H9 (cell line): Measurements from ENCODE around the gene DEPP1. TPM values are rescaled to one million over a fixed set of nuclear protein-coding genes. Genes with fewer than 3 reads are reported as not detected.

ENCODE experiments used
- DNase-seq: peaks from one replicate; pipeline ENCODE4 v3.0.0-alpha.2; 2017
- H2AFZ ChIP-seq: one replicate; pipeline ENCODE4 v1.6.1; 2013; ENCODE audit warnings: mild to moderate bottlenecking, low read length, control low read depth, moderate library complexity
- H2AK5ac ChIP-seq: 2 replicates; pipeline ENCODE4 v1.6.1; 2013; ENCODE audit warnings: low read length, control low read depth, mixed read lengths; ENCODE audit not compliant: insufficient read length
- H2BK120ac ChIP-seq: one replicate; pipeline ENCODE4 v1.6.1; 2013; ENCODE audit warnings: low read depth, mild to moderate bottlenecking, low read length, control low read depth, inconsistent platforms; ENCODE audit not compliant: poor library complexity, severe bottlenecking
- H2BK12ac ChIP-seq: 2 replicates; pipeline ENCODE4 v1.6.1; 2013; ENCODE audit warnings: low read length, control low read depth, mixed read lengths, low read depth; ENCODE audit not compliant: insufficient read length
- H2BK15ac ChIP-seq: 2 replicates; pipeline ENCODE4 v1.6.1; 2013; ENCODE audit warnings: low read depth, low read length, control low read depth
- H2BK20ac ChIP-seq: one replicate; pipeline ENCODE4 v1.6.1; 2013; ENCODE audit warnings: low read depth, mild to moderate bottlenecking, low read length, control low read depth, inconsistent platforms; ENCODE audit not compliant: poor library complexity, severe bottlenecking
- H2BK5ac ChIP-seq: 2 replicates; pipeline ENCODE4 v1.6.1; 2013; ENCODE audit warnings: low read length, control low read depth, mixed read lengths; ENCODE audit not compliant: insufficient read length
- H3K14ac ChIP-seq: 2 replicates; pipeline ENCODE4 v1.6.1; 2013; ENCODE audit warnings: low read length, control low read depth; ENCODE audit not compliant: insufficient read depth
- H3K18ac ChIP-seq: 2 replicates; pipeline ENCODE4 v1.6.1; 2013; ENCODE audit warnings: low read depth, mild to moderate bottlenecking, mixed read lengths, low read length, control low read depth; ENCODE audit not compliant: insufficient read length
- H3K23ac ChIP-seq: 2 replicates; pipeline ENCODE4 v1.6.1; 2013; ENCODE audit warnings: low read length, control low read depth, mixed read lengths, low read depth; ENCODE audit not compliant: insufficient read length
- H3K23me2 ChIP-seq: 2 replicates; pipeline ENCODE4 v1.6.1; 2013; ENCODE audit warnings: low read depth, mild to moderate bottlenecking, mixed read lengths, low read length, control low read depth; ENCODE audit not compliant: insufficient read length, poor library complexity, severe bottlenecking
- H3K27ac ChIP-seq: 2 replicates; pipeline ENCODE4 v1.5.1; 2013; ENCODE audit warnings: low read length, control low read depth, mixed read lengths, low read depth; ENCODE audit not compliant: insufficient read length
- H3K27me3 ChIP-seq: 2 replicates; pipeline ENCODE4 v1.6.1; 2013; ENCODE audit warnings: low read length, control low read depth, inconsistent platforms; ENCODE audit not compliant: insufficient read depth
- H3K4ac ChIP-seq: 2 replicates; pipeline ENCODE4 v1.6.1; 2013; ENCODE audit warnings: low read depth, mild to moderate bottlenecking, control low read depth, inconsistent platforms, low read length, moderate library complexity
- H3K4me1 ChIP-seq: 2 replicates; pipeline ENCODE4 v1.6.1; 2013; ENCODE audit warnings: low read length, control low read depth, inconsistent platforms; ENCODE audit not compliant: insufficient read depth
- H3K4me2 ChIP-seq: 2 replicates; pipeline ENCODE4 v1.6.1; 2013; ENCODE audit warnings: low read length, control low read depth, mixed read lengths; ENCODE audit not compliant: insufficient read length, insufficient read depth
- H3K56ac ChIP-seq: 2 replicates; pipeline ENCODE4 v1.6.1; 2013; ENCODE audit warnings: low read depth, mild to moderate bottlenecking, mixed read lengths, low read length, control low read depth; ENCODE audit not compliant: insufficient read length
- H3K79me1 ChIP-seq: 2 replicates; pipeline ENCODE4 v1.6.1; 2013; ENCODE audit warnings: low read depth, mild to moderate bottlenecking, moderate library complexity, low read length, control low read depth, inconsistent platforms; ENCODE audit not compliant: insufficient read depth, poor library complexity, severe bottlenecking
- H3K79me2 ChIP-seq: 2 replicates; pipeline ENCODE4 v1.6.1; 2013; ENCODE audit warnings: low read length, control low read depth, inconsistent platforms; ENCODE audit not compliant: insufficient read depth
- H3K9ac ChIP-seq: 2 replicates; pipeline ENCODE4 v1.6.1; 2013; ENCODE audit warnings: low read length, control low read depth, mixed read lengths; ENCODE audit not compliant: insufficient read length; ENCODE audit errors: extremely low read depth
- H3K9me3 ChIP-seq: one replicate; pipeline ENCODE4 v1.6.1; 2013; ENCODE audit warnings: low read depth, low read length, inconsistent platforms; ENCODE audit not compliant: control insufficient read depth
- H3T11ph ChIP-seq: one replicate; pipeline ENCODE4 v1.6.1; 2013; ENCODE audit warnings: mild to moderate bottlenecking, low read length, control low read depth, inconsistent platforms
- H4K20me1 ChIP-seq: one replicate; pipeline ENCODE4 v1.6.1; 2013; ENCODE audit not compliant: control insufficient read depth, insufficient read length, insufficient read depth
- H4K5ac ChIP-seq: 2 replicates; pipeline ENCODE4 v1.6.1; 2013; ENCODE audit warnings: low read depth, mild to moderate bottlenecking, mixed read lengths, low read length, control low read depth; ENCODE audit not compliant: insufficient read length
- H4K8ac ChIP-seq: replicated peaks from 2 replicates; pipeline ENCODE4 v1.6.1; 2013; ENCODE audit warnings: low read length, control low read depth, mixed read lengths, low read depth; ENCODE audit not compliant: insufficient read length
- H4K91ac ChIP-seq: 2 replicates; pipeline ENCODE4 v1.6.1; 2013; ENCODE audit warnings: low read depth, mild to moderate bottlenecking, moderate library complexity, mixed read lengths, low read length, control low read depth; ENCODE audit not compliant: insufficient read length
- H3K27ac Mint-ChIP-seq, 3 experiments: 2 replicates in 2 of 3; 3 replicates in 1 of 3; pipeline ENCODE4 v1.8.0; 2020 to 2021; ENCODE audit warnings: mixed read lengths in 3 of 3, mild to moderate bottlenecking in 1 of 3, moderate library complexity in 1 of 3
- H3K27me3 Mint-ChIP-seq: 2 replicates; pipeline ENCODE4 v1.8.0; 2021; ENCODE audit warnings: low read depth, mild to moderate bottlenecking, moderate library complexity, mixed read lengths
- H3K36me3 Mint-ChIP-seq, 3 experiments: 2 replicates in 2 of 3; 3 replicates in 1 of 3; pipeline ENCODE4 v1.8.0; 2020 to 2021; ENCODE audit warnings: low read depth in 3 of 3, mixed read lengths in 3 of 3; ENCODE audit not compliant: insufficient read depth in 1 of 3
- H3K4me1 Mint-ChIP-seq, 2 experiments: 2 replicates each; pipeline ENCODE4 v1.8.0; 2020; ENCODE audit warnings: mixed read lengths in 2 of 2
- H3K4me3 Mint-ChIP-seq, 2 experiments: 2 replicates in 1 of 2; 3 replicates in 1 of 2; pipeline ENCODE4 v1.8.0; 2020 to 2021; ENCODE audit warnings: mild to moderate bottlenecking in 2 of 2, mixed read lengths in 2 of 2, moderate library complexity in 1 of 2
- H3K9me3 Mint-ChIP-seq, 2 experiments: 2 replicates in 1 of 2; 3 replicates in 1 of 2; pipeline ENCODE4 v1.8.0; 2020; ENCODE audit warnings: mild to moderate bottlenecking in 2 of 2, mixed read lengths in 2 of 2, moderate library complexity in 1 of 2
- WGBS: extraction: QIAGEN DNeasy Blood & Tissue Kit; methylation state at CpG from one replicate; pipeline ENCODE4 v1.1.7; 2013; ENCODE audit warnings: missing lambda C conversion rate, low lambda C conversion rate, mixed read lengths; ENCODE audit not compliant: insufficient read length; ENCODE audit errors: extremely low coverage; 5-methylcytosine and 5-hydroxymethylcytosine counted together
- total RNA-seq: library from RNA; stranded (reverse); gene quantifications from 2 replicates; pipeline ENCODE4 v1.2.1, GENCODE V29; 2021
- TF ChIP-seq, protein P1 (sequence below): fragments of 200-600 bp; sonication (generic); conservative IDR thresholded peaks from 3 replicates; pipeline ENCODE4 v1.8.0; 2021; ENCODE audit warnings: antibody characterized with exemption, mild to moderate bottlenecking

DEPP1 gene
- total RNA-seq, 1 experiment from 2014 or later: 2.4 TPM

DNA sequence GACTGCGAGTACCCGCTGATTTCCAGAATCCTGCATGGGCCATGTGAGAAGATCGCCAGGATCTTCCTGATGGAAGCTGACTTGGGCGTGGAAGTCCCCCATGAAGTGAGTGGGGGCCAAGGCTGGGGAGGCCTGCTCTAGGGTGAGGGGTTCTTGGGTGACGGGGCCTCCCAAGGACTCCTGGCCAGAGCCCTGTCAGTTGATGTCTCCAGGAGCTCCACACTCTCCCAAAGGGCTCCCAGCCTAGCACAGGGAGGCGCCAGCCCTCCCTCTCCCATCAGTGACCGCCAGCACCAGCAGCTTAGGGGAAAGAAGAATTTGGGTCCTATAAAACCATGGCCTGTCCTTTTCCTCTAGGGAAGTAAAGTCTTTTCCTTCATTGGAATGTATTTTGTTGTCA is 12.4 kb upstream of the DEPP1 start:
- H3K4me2 ChIP-seq: no peak overlapping the region
- no peak overlapping the region for H2BK20ac ChIP-seq
- no peak overlapping the region for H3K27ac ChIP-seq
- H3K79me2 ChIP-seq: no peaks in the 10 kb centered on the region
- peak overlapping the region in 1 of 2 experiments; percentile 52; a peak in 1 of 5 replicates for H3K4me3 Mint-ChIP-seq
- peaks cover 75 to 83% of the 10 kb centered on the region in 2 experiments for H3K4me1 Mint-ChIP-seq
- H3K9ac ChIP-seq: no peak overlapping the region
- H2BK5ac ChIP-seq: no peak overlapping the region
- DNase-seq: peak; percentile 20
- no peak overlapping the region for H2AFZ ChIP-seq
- H3K23me2 ChIP-seq: no peaks in the 10 kb centered on the region
- no peaks in the 10 kb centered on the region for H4K20me1 ChIP-seq
- H3K27ac Mint-ChIP-seq: peak overlapping the region in 1 of 3 experiments; percentile 96; a peak in 2 of 7 replicates
- H3K56ac ChIP-seq: no peak overlapping the region
- H2BK12ac ChIP-seq: no peak overlapping the region
- no peak overlapping the region for H2BK15ac ChIP-seq
- no peak overlapping the region for H3K4ac ChIP-seq
- H4K5ac ChIP-seq: no peak overlapping the region
- WGBS: no CpG with 5 or more reads among the region's 7 CpGs
- H4K91ac ChIP-seq: no peak overlapping the region
- TF ChIP-seq, protein P1, sequence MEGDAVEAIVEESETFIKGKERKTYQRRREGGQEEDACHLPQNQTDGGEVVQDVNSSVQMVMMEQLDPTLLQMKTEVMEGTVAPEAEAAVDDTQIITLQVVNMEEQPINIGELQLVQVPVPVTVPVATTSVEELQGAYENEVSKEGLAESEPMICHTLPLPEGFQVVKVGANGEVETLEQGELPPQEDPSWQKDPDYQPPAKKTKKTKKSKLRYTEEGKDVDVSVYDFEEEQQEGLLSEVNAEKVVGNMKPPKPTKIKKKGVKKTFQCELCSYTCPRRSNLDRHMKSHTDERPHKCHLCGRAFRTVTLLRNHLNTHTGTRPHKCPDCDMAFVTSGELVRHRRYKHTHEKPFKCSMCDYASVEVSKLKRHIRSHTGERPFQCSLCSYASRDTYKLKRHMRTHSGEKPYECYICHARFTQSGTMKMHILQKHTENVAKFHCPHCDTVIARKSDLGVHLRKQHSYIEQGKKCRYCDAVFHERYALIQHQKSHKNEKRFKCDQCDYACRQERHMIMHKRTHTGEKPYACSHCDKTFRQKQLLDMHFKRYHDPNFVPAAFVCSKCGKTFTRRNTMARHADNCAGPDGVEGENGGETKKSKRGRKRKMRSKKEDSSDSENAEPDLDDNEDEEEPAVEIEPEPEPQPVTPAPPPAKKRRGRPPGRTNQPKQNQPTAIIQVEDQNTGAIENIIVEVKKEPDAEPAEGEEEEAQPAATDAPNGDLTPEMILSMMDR: no peak
- no peak overlapping the region for H3K14ac ChIP-seq
- H3K9me3 Mint-ChIP-seq: no peaks in the 10 kb centered on the region; a peak in 2 of 5 replicates
- H3K23ac ChIP-seq: no peak overlapping the region
- no peaks in the 10 kb centered on the region for H3K79me1 ChIP-seq
- no peak overlapping the region for H2BK120ac ChIP-seq
- H3K18ac ChIP-seq: no peak overlapping the region
- H3K4me1 ChIP-seq: peaks cover 11% of the 10 kb centered on the region; the same call in 1 of the 2 replicates
- no peaks in the 10 kb centered on the region for H3K9me3 ChIP-seq
- H3K27me3 ChIP-seq: no peaks in the 10 kb centered on the region
- peaks cover 3% of the 10 kb centered on the region for H3K27me3 Mint-ChIP-seq
- H3K36me3 Mint-ChIP-seq: peaks cover 5 to 22% (median 8%) of the 10 kb centered on the region in 3 experiments; a peak in 5 of 7 replicates
- no peak overlapping the region for H2AK5ac ChIP-seq
- H4K8ac ChIP-seq: no peak overlapping the region
- H3T11ph ChIP-seq: no peak overlapping the region
